Keratinocyte (primary cell): ENCODE results near the gene IQCF5.

ENCODE experiments used
- EZH2 ChIP-seq: IDR thresholded peaks from one replicate; pipeline ENCODE4 v1.6.1; 2012; ENCODE audit warnings: inconsistent platforms, mild to moderate bottlenecking, low read length, moderate library complexity
- TF ChIP-seq, protein P1 (sequence below), 3 experiments: IDR thresholded peaks in 1 of 3; conservative IDR thresholded peaks in 1 of 3; optimal IDR thresholded peaks in 1 of 3; 2 replicates in 2 of 3; 3 replicates in 1 of 3; pipeline versions ENCODE3 to v1.5.1; 2011; ENCODE audit warnings: low read length in 3 of 3, mild to moderate bottlenecking in 3 of 3, moderate library complexity in 2 of 3, control low read depth in 1 of 3, inconsistent platforms in 1 of 3; ENCODE audit not compliant: insufficient read depth in 2 of 3; ENCODE audit errors: extremely low read depth in 1 of 3

DNA sequence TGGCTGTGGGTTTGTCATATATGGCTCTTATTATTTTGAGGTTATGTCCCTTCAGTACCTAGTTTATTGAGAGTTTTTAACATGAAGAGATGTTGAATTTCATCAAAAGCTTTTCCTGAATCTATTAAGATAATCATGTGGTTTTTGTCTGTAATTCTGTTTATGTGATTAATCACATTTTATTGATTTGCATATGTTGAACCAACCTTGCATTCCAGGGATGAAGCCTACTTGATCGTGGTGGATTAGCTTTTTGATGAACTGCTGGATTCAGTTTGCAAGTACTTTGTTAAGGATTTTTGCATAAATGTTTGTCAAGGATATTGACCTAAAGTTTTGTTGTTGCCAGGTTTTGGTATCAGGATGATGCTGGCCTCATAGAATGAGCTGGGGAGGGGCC lies 47.1 kb downstream of the IQCF5 start:
- TF ChIP-seq, protein P1, sequence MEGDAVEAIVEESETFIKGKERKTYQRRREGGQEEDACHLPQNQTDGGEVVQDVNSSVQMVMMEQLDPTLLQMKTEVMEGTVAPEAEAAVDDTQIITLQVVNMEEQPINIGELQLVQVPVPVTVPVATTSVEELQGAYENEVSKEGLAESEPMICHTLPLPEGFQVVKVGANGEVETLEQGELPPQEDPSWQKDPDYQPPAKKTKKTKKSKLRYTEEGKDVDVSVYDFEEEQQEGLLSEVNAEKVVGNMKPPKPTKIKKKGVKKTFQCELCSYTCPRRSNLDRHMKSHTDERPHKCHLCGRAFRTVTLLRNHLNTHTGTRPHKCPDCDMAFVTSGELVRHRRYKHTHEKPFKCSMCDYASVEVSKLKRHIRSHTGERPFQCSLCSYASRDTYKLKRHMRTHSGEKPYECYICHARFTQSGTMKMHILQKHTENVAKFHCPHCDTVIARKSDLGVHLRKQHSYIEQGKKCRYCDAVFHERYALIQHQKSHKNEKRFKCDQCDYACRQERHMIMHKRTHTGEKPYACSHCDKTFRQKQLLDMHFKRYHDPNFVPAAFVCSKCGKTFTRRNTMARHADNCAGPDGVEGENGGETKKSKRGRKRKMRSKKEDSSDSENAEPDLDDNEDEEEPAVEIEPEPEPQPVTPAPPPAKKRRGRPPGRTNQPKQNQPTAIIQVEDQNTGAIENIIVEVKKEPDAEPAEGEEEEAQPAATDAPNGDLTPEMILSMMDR (optimal IDR thresholded peaks at IDR 0.05 in 1 of 3, IDR thresholded peaks at IDR 0.05 in 1 of 3, conservative IDR thresholded peaks at IDR 0.05 in 1 of 3; ENCODE audit: extremely low read depth in 1 of 3, insufficient read depth in 2 of 3, low read length in 3 of 3): no peak
- no peak for TF ChIP-seq EZH2
